NK-92 (cell line): ENCODE data around the gene CPZ.

Experiments used
- DNase-seq: peaks from one replicate; lab custom pipeline; 2025; ENCODE audit not compliant: unreplicated experiment; lab: John Stamatoyannopoulos, UW

Gene CPZ

DNA sequence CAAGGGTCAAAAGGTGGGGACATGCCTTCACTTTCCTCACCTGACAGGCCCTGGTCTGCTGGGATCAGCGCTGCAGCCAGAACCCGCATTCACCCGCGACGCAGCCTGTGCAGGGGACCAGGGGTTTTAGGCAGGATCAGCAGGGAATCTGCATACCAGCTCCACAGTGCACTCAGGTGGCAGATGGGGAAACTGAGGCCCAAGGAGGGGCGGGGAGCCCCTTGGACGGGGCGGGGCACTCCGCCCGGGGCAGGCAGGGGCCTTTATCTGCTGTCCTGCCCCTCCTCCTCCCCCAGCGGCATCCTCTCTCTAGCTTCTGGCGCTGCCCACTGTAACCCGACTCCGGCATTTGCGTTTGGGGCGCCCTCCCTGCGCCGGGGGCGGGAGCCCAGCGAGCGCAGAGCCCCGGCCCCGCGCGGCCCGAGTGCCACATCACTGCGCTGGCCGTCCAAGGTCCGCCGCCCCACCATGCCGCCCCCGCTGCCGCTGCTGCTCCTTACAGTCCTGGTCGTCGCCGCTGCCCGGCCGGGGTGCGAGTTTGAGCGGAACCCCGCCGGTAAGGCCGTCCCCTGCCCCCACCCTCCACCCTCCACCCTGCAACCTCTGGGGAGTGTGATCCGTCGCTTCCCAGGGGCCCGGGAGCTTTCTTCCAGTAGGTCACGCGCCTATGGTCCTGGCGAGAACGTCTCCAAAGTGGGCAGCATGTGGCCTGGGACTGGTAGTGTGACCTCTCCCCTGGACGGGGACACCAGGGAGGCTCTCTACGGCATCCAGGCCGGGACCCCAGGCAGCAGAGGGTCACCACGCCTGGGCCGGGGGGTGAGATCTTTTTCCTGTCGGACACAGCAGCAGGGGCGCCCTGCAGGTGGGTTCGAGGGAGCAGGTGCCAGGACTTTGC is at the start of gene CPZ:
CPZ (plus strand) TSS at position 400 of the 898 bp plus-strand sequence; CDS start at position 469, 69 bp downstream.
- DNase-seq: no peak

- no peak for DNase-seq
Measured at GRCh38 chr4:8542776-8543525, 49.6 kb upstream of the CPZ start.

DNA sequence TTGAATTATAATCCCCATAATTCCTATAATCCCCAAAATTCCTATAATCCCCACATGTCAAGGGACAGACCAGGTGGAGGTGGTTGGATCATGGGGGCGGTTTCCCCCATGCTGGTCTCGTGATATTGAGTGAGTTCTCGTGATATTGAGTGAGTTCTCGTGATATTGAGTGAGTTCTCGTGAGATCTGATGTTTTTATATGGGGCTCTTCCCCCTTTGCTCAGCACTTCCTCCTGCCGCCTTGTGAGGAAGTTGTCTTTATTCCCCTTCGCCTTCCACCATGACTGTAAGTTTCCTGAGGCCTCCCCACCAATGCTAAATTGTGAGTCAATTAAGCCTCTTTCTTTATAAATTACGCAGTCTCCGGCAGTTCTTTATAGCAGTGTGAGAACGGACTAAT is 48.9 kb upstream of the CPZ start:
- DNase-seq: no peak

DNA sequence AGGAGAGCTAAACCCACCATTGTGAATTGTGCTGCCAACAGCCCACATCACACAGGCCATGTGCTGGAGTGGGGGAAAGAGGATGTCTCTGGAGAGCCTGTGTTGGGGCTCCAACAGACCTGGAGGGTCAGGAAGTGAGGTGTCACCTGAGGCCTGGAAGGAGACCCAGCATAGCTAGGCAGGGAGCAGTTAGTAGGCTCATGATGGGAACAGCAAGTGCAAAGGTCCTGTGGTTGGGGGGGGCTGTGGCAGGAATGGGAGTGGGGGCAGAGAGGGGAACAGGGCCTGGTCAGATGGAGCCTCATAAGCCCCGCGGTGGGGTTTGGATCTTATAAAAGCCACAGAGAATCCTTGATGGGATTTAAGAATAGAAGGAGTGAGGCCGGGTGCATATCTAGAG is 48.3 kb upstream of the CPZ start:
- DNase-seq: no peak

- no peak for DNase-seq
Measured at GRCh38 chr4:8544741-8545438, 47.7 kb upstream of the CPZ start.

GRCh38 chr4:8545439-8545765 is 47.2 kb upstream of the CPZ start:
- DNase-seq: no peak

DNA sequence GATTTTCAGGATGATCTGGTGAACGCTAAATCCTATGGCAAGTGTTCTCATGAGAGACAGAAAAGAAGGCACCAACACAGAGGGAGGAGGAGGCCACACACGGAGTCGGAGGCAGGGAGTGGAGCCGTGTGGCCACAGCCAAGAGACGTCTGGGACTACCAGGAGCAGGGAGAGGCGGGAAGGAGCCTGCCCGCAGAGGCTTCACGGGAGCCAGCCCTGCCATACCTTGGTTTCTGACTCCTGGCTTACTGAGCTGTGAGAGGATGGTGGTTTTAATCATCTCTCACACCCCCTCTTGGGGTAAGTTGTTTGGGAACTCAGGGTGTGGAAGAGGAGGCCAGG is 45.8 kb upstream of the CPZ start:
- DNase-seq: no peak

- DNase-seq: no peak
Measured at GRCh38 chr4:8547108-8547911, 45.3 kb upstream of the CPZ start.

DNA sequence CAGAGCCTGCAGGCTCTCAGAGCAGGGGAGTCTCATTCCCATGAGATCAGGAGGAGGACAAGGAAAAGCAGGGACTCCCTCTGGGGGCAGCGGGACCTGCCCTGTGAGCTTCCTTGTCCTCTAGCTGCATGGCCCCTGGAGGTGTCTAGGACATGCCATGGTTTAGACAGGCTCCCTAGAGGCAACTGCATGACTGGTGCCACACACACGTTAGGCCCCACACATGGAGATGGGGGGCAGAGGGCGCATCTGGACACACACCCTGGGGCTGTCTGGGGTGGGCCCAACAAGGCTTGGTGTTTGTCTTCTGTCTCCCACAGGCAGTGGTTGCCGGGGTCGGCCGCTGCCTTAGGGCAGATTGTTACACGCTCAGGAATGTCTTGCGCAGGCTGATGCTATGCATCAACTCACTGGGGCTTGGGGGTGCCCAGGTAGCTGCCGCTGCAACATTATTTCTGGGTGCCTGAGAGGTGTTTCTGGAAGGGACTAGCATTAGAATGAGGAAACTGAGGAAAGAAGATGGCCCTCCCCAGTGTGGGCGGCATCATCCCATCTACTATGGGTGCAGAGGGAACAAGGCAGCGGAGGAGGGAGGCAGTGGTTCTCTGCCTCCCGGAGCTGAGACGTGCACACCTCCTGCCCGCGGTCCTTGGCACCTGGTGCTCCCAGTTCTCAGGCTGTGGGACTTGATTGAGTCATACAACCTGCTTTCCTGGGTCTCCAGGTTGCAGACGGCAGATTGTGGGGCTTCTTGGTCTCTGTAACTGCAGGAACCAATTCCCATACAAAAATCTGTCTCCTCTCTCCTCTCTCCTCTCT is 44.4 kb upstream of the CPZ start:
- no peak for DNase-seq

DNA sequence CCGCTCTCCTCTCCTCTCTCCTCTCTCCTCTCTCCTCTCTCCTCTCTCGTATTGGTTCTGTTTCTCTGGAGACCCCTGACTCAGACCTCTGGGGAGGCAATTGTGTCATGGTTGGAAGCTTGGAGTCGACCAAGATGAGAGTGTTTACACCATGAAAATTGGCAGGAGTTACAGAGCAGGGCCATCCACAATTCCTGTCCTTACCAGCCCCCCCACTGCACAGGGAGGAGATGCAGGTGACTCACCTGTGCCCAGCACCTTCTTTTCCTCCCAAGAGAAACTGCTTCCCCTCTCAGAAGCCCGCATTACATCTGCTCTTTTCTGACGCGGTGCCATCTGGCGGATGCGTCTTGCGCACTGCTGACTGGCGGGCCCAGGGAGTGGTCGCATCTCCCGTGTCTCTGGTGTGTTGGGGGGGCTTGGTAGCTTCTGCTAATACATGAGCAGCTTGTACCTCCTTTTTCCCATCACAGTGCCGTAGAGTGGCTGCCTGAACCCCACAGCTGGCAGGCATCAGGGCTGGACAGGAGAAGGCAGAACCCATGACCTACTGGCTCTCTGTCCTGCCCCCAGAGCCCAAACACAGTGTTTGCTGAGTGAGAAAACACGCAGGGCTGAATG is 43.7 kb upstream of the CPZ start:
- no peak for DNase-seq

DNA sequence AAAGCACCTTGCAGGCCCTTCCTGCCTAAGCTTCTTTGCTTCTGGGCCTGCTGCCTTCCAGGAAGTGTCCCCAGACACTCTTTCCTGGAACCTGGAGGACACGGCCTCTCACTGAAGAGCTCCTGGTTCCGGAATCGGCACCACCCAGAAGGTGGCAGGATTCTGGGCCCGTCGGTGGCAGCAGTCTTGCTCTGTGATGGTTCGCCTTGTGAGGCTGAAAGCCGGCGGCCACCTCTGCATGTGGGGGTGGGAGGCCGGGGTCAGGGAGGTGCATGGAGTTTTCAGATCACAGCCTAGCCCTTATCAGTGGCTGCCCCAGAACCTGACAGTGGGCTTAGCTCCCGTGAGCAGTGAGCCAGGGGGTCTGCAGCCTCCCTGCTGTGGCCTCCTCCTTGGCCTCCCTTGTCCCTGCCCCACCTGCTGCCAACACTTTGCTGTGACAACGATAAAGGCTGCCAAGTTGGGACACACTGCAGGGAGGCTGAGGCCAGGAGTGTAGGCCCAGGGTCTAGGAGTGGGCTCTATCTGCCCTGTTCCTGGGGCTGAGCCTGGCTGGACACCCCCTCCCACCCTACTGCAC is 43.1 kb upstream of the CPZ start:
- no peak for DNase-seq

DNA sequence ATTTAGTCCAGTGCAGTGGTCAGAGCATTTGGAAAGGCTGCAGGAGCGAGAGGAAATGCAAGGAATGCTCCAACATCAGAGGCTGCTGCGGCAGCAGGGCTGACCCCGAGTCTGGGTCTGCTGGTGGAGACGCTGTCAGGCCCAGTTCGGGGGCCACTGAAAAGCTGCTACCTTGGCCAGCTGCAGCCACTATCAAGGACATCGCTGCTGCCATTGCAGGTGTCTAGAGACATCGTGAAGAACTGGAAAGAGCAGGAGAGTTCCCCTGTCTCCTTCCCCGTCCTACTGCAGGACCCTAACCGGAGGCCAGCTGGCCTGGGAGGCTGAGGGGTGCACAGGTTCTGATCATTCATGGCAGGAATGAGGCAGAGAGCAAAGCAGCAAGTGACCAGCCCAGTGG is 41.9 kb upstream of the CPZ start:
- no peak for DNase-seq

GRCh38 chr4:8552024-8552423 is 40.5 kb upstream of the CPZ start:
- no peak for DNase-seq

- DNase-seq: no peak
Measured at GRCh38 chr4:8552581-8553205, 39.9 kb upstream of the CPZ start.

GRCh38 chr4:8553216-8553615 is 39.3 kb upstream of the CPZ start:
- DNase-seq: no peak

DNA sequence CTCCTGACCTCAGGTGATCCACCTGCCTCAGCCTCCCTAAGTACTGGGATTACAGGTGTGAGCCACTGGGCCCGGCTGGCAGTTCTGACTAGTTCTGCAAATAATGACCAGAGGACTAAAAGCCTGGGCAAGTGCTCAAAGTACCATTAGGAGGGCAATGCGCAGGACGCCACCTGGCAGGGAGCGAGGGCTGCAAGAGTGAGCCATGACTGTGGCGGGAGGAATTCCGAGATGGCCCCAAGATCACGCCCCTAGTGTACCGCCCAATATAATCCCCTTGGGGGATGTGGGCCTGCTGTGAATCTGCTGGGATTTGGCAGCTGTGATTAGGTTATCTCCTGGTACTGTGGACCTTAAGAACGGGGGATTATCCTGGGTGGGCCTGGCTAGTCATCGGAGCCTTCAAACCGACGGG is 38.6 kb upstream of the CPZ start:
- no peak for DNase-seq

- DNase-seq: no peak
Measured at GRCh38 chr4:8554555-8555100, 37.9 kb upstream of the CPZ start.

DNA sequence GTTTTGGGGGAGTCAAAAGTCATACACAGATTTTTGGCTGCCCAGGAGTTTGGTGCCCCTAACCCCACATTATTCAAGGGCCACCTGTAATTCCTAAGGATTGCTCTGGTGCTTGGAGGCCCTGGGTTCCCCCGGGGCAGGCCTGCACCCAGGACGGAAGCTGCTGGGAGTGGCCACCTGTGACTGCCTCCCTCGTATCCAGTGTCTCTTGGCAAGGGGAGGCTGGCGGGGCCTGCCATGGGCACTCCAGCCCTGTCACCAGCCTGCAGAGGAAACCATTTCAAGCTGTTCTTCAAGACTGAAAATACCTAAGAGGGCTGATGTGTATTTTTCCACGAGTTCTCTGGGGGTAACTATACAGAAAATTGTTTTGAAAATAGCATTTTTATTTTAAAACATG is 36.8 kb upstream of the CPZ start:
- DNase-seq: no peak
